CD1c-positive myeloid dendritic cell (primary cell): ENCODE data around the gene ACOX2.

Experiments
- DNase-seq: peaks from one replicate; pipeline ENCODE4 v3.0.0-alpha.2; 2016; ENCODE audit errors: extremely low spot score

ACOX2 gene

DNA sequence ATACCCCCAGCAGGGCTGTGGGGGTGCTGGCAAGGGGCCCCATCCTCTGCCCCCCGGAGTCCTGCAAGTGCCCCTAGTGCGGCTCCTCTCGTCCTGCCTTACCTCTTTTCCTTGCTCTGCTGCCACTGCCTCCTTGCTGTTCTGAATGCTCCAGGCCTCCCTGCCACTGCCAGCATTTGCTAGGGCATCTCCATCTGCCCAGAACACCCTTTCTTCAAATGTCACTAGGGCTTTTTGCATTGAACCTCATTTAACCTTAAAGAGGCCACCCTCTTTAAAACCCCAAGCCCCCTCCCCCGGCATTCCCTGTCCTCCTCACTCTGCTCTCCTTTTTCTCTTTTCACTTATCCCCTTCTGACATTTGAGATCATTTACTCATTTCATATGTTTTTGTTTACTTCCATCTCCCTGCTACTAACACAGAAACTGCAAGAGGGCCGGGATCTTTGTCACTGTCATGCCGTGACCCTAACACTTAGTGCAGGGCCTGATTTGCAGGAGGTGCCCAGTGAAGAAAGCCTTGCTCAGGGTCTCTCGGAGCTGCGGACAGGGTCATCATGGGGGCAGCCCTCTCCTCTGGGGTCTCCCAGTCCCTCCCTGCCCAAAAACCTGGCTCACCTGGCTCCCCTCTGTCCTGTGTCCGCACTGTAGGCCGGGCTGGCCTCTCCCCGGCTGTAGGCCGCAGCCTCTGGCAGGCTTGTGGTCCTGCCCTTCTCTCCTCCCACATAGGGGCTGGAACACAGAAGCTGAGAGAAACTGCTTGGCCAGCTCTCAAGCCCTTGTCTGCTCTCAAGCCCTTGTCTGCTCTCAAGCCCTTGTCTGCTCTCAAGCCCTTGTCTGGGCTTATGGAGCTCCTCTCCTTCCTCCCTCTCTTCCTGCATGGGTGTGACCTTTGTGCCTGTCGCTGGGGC is at the start of gene ACOX2:
Gene ACOX2 (minus strand): TSS at position 690 of the 911 bp plus-strand sequence. CDS start 2,084 bp downstream, outside the sequence.
- DNase-seq = no peak

DNA sequence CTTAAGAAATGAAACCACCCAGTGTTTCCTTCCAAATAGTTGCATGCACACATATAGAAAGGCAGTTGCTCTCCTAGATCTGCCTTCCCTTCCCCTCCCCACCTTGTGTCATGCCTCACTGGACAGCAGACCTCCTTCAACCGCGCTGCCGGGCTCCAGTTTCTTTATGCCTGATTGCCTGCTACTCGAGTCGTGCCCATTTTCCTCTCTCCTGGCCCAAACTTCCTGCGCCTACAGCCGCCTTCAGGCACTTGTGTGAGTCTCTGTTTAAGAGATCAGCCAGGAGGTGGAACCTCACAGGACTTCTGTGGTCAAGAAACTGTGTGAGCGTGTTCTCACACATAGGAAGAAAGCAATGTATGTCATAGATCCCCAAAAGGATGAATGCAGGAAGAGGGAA is 49.0 kb upstream of the ACOX2 start:
- no peak for DNase-seq

DNA sequence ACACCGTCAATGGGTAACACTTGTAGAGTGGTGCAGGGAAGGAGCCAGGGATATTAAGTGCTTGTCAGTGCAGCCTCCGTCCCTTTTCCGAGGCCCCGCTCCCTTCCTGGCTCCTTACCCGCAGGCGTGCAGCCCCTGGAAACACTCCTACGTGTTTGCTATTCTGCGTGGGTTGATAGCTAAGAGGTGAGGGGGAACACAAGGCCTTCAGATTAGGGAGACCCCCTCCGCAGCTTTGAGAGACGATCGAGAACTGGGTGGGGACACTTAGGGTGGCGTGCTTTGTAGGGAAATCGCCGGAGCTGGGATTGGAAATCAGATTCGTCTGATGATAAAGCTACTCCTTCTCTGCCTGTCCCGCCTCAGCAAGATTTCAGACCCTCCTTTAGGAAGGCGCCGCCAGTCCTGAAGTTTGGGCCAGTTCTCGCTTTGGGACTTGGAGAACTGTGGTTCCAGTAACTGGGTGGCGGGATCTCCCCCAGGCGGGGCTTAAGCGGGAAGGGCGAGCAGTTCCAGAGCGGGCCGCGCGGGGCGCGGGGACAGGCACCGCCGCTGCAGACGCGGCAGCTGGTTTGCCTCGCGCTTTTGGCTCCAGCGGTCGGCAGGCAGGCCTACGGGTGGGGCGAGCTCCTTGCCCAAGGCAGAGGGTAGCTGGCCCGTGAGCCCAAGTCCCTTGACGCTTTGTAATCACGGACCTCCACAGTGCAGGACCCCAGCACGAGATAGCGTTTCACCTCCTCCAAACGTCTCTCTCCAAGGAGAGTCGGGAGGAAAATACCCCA is 48.2 kb upstream of the ACOX2 start:
- peak; percentile 63 for DNase-seq

DNA sequence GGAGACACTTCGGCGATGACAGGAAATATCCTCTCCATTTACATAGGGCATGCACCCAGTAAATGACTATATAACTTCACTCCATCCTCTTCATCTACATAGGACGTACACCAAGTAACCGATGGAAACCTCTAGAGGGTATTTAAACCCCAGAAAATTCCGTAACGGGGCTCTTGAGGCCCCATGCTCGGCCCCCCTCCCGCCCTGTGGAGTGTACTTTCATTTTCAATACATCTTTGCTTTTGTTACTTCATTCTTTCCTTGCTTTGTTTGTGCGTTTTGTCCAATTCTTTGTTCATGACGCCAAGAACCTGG is 47.7 kb upstream of the ACOX2 start:
- no peak for DNase-seq

DNA sequence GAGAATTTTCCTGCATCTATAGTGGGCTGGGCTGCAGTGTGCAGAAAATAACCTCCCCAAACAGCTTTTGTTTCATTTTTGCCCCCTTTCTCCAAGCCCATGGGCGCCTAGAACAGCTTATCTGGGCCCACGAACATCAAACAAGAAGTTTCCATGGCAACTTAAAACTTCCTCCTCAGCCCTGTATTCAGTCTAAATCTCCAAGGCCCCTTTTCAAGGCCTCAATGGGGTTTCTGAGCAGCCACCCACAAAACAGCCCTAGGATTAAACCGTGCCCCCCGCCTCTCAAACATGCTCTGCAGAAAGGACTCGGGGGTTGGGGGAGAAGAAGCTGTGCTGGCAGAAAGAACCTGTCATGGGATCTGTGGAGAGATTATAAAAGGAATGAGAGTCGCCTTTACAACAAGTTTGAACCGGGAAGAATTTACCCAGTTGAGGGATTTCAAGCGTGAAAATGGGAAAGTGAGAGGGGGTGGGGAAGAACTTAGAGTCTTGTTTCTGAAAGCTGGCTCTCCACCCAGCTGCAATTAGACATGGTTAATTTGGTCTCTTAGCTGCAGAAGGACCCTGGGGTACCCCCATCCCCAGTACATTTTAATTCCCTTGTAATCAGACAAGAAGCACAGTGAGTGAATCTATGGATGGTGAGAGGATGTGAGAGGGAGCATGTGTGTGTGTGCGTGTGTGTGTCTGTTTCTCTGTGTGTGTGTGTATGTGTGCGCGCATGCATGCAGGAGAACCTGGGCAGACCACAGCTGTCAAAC is 44.5 kb upstream of the ACOX2 start:
- DNase-seq = no peak

DNA sequence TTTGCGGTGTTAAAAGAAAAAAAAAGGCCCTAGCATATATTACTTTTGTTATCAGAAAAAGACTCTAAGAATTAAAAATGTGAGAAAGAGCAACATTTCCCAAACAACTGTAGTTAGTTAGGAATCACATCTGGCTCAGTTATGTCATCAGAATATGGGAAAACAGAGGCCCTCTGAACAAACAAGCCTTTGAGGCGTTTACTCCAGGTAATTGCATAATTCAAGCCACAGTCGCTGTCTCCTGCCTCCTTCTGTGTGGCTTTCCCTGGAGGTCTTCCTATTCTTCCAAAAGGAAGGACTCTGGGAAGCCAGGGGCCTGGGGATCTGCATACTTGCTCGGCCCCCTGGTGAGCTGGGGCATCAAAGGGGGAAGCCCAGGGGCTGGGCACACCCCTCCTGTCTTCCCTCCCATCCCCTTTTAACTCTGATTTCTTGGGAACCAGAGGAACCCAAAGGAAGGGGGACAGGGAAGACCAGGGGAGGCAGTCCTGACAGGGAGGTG is 43.9 kb upstream of the ACOX2 start:
- no peak for DNase-seq

DNA sequence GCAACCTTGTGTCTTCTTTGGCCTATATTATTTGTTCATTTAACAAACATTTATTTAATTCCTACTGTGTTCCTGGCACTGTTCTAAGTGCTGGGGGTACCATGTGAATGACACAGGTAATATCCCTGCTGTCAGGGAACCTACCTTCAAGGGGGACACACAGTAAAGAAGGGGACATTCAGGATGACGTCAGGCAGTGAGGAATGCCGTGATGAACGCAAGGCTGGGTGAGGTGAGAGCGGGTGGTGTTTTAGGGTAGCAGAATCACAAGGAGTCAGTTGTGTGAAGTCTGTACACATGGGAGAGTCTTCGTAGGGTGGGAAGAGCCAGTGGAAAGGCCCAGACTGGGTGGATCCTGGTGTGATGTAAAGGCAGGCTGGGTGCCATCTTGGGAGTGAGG is 41.9 kb upstream of the ACOX2 start:
- no peak for DNase-seq

DNA sequence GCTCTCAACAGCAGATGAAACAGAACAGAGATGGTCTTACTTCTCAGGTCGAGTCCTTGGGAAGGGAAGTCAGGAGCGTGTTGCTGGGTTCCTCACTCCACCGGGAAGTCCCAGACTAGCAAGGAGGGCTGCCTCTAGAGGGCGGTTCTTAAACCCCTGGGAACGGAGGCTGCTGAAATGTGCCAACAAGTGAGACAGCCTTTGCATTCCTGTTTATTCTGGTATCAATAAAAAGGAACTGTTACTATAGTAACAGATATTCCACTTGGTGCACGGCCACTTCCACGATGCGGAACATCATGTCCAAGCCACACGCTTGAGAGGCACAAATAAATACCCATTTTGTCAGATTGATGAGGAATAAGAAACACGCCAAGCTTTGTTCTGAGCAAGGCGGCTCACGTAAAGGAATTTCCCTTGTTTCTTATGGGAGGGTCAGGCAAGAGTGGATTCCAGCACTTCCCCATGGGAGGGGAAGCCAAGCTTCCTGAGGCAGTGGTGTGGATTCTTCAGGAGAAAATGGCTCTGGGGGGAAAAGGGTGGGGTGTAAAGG is 40.4 kb upstream of the ACOX2 start, which contains the start of gene FAM107A:
Gene FAM107A (minus strand): TSS at position 123 of the 553 bp plus-strand sequence. CDS start 7,531 bp downstream, outside the sequence.
- DNase-seq = no peak

DNA sequence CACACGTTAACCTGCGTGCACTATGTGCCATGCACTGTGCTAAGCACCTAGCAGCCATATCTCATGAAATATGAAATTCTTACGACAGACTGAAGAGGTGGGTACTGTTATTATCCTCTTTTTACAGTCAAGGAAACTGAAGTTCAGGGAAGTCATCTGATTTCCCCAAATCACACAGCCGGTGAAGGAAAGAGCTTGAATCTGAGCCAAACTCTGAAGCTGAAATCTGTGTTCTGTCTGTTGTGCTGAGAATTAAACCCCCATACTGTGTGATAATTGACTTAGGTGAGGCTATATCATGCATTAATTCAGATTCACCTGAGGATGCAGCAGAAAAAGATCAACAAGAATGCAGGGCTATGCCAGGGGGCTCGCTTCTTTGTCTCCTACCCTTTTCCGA is 39.7 kb upstream of the ACOX2 start:
- no peak for DNase-seq

DNA sequence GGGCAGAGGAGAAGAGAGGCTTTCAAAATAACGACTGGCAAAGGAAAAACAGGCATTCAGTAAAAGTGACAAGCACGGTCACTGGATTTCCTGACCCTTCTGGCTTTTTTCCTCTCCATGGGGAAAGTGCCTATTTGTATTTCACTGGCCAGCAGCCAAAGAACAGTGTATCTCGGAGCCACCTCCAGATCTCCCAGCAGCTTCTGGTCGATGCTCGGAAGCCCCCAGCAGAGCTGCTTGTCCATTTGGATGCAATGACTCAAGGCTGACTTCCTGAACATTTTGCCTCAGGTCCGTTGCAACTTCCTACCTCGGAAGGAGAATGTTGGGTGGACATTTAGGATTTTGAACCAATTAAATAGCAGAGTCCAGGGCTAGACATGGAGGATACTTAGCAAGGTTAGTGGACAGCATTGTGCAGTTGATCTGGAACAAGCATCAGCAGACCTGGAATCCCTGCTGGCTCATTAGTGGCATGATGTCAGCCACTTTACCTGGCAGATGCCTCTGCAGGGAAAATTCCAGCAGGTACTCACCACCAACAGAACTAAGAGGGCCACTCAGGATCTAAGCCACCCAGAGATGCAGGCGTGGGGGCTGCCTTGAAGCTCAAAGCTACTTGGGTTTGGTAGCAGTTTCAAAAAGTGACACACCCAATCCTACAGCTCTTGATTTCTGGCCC is 39.1 kb upstream of the ACOX2 start:
- no peak for DNase-seq

DNA sequence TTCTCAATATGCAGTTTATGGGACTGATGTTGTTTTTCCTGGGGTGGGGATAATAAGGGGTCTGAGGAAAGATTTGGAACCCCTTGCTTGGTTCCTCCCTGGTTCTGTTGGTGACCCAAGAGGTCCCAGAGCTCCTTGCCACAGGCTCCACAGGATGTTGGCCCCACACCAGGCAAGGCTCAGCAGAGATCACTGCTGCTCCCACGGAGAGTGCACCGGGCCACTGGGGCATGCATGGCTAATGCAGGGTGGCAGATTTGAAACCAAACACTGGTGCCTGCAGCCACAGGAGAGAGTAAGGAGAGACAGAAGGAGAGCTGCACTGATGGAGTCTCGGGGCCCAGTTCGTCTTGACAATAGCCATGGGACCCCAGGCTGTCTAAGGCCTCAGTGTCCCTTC is 37.7 kb upstream of the ACOX2 start:
- no peak for DNase-seq

DNA sequence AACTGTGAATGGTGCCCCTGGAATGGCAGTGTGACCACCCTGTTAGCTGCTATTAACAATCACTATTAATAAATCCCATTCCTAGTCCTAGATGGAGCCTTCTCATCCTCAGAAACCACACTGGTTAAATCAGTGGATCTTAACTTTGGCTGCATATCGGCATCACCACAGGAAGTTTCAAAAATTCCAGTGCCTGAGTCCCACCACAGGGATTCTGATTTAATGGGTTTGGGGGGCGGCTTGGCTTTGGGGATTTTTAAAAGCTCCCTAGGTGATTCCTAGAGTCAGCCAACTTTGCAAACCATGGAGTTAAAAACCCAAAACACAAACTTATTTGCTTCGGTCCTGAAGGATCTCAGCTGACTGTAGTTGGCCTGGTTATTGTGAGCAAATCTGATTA is 37.1 kb upstream of the ACOX2 start:
- no peak for DNase-seq

DNA sequence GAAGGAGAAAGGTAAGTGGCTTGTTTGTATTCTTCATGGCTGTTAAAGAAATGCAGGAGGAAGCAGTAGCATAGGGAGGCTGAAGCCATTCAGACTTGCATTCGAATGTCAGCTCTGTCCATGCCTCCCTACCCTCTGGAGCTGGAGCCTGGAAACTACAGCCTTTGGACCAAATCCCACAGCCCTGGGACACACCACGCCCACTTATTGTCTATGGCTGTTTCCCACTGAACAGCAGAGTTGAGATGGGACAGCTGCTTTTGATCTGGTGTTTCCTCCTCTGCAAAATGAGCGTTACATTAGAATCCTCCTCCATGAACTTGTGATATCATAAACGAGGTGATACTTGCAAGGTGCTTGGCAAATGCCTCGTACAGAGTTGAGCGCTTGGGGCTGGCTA is 36.6 kb upstream of the ACOX2 start:
- no peak for DNase-seq

DNA sequence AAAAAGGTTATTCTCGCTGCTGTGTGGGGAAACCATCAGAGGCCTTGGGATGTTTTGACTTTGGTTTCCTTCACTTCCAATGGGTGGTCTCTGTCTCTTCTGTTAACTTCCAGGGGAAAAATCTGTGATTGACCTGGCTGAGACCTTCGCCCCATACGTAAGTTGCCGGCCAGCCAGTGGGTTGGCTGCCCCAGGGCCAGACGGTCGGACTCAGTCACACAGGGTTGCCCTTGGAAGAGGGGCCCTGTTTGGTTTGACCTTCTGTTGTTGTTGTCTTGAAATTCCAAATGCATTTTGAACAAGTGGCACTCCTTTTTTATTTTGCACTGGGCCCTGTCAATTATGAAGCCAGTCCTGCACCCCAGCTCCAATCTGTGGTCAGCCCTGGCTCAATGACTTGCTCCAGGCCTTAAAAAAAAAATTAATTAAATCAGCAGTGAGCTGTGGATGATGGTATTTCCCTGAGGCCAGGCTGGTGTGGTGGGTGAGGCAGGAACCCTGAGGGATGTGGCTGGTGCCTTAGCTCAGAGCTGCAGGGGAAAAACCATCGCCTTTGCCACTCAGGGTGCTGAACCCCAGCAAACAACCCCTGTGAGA is 35.7 kb upstream of the ACOX2 start:
- DNase-seq = no peak

DNA sequence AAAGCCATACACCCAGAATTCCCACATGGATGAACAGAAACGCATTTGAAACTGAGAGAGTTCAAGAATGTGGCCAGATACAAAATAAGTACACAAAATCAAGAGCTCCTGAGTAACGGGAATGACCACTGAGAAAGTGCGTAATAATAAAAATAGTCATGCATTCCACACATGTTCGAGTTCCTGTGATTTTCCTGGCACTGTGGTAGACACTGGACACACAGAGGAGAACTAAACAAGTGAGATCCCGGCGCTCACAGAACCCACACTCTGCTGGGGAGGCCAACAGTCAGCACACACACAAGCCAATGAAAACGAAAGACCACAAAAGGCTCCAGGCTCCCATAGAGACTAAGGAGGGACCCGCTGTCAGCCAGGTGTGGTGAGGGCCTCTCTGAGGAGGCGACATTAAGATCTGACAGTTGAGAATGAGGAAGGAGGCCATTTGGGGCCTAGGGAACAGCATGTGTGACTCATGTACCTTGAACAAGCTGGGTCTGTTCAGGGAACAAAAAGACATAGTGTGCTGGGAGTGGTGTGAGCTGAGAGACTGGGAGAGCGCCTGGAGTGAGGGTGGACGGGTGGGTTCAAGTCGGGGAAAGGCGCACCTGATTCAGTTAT is 35.1 kb upstream of the ACOX2 start:
- DNase-seq = no peak

DNA sequence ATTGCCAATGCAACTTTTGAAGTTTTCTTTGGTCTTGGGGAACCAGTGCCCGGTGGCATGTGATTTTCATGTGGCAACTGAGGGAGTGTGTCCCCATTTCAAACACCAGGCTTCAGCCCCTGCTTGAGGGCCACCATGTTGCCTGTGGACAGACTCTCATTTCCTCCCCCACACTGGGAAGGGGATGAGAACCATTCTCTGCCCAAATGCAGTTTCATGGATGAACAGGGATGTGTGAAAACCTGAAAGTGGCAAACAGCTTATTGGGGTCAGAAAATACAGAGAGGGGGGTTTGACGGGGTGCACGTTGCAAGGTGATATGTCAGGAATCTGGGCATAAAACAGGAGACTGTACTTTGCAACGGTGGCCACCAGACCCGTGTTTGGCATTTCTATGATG is 33.9 kb upstream of the ACOX2 start:
- no peak for DNase-seq

DNA sequence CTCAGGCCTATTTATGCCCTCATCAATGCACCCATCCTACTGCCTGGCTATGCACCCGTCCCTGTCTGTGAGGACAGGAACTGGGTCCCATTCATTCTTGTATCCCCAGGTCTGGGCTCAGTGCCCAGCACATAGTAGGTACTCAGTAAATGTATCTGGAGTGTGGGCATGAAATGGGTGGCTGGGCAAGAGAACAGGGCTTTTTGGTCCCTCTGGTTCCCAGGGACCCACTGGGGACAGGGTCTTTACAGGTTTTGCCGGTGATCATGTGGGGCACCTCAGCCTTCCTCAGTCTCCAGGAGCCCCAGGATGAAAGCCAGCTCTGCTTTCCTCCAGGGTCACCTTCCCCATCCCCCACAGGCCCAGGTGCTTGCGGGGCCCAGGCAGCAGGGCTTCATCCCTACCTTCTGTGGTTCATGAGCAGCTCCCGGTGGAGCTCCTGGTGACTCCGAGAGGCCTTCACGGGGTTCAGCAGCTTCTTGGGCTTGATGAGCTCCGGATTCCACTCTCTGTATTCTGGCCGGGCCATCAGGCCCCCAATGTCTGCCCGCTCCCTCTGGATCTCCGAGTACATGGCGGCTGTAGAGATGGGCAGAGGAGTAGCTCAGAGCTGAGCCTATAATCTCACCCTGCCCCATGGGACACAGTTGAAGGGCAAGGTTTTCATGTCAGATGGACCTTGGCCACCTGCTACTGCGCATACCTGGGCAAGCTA is 32.5 kb upstream of the ACOX2 start:
- DNase-seq = no peak

DNA sequence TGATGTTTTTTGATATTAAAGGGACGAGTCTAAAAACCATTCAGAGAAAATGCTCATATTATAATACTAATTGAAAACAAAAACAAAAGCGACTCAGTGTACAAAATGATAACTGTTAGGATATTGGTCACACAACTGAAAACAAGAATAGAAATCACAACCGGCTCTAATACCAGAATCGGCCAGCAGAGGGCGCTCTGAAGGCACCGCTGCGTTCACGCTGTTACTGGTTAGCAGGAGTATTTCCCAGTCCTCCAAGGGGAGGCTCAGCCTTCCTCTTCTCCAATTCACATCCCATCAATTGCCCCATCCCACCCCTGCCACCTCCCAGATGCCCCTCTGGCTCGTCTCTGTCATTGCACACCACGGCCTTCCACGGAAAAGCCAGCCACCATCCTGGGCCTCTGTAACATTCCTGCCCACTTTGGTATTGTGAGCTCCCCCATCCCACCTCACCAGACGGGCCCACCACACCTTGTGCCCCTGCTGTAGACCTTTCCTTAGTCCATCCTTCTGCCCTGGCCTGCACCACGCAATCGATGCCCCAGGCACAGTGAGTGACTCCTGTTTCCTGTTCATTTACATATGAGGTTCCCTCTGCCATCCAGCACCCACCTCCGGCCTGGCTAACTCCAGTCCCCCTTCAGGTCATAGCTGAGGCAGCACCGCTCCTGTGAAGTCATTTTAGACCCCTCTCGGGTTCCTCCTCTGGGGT is 31.7 kb upstream of the ACOX2 start:
- peak; percentile 73 for DNase-seq

DNA sequence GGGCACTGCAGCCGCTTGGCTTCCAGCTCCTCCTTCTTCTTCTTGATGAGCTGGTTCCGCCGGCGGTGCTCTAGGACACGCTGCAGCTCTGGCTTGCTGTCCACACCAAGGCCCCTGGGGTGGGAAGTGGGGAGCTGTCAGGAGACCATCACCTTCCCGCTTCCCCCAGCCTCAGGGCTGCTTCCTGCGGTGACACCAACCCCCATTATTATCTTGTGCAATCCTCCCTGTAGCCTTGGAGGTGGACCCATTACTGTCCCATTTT is 30.2 kb upstream of the ACOX2 start:
- DNase-seq = no peak
